HG02981 (cell line): ENCODE data around the gene IFNG-AS1.
A peak's percentile ranks its signal among the peaks of the same experiment; 100 is the strongest.

Experiments
- ATAC-seq: cut with Tn5 transposase; IDR thresholded peaks from one replicate; pipeline ENCODE4 v1.9.1; 2021; ENCODE audit warnings: mild to moderate bottlenecking, moderate library complexity; ENCODE audit not compliant: unreplicated experiment

IFNG-AS1 gene

GRCh38 chr12:68036642-68037041 lies 47.4 kb downstream of the IFNG-AS1 start:
- no peak for ATAC-seq

- no peak for ATAC-seq
Observed at GRCh38 chr12:68037616-68038255, 48.5 kb downstream of the IFNG-AS1 start.

- ATAC-seq, result no peak
Observed at GRCh38 chr12:68038650-68039049, 49.4 kb downstream of the IFNG-AS1 start.

GRCh38 chr12:68040450-68041075 lies 51.3 kb downstream of the IFNG-AS1 start:
- ATAC-seq, result peak; percentile 46

- peak; percentile 73 for ATAC-seq
Observed at GRCh38 chr12:68042212-68042699, 53.0 kb downstream of the IFNG-AS1 start.

- no peak for ATAC-seq
Observed at GRCh38 chr12:68043435-68043834, 54.2 kb downstream of the IFNG-AS1 start.

GRCh38 chr12:68048648-68049297 lies 59.5 kb downstream of the IFNG-AS1 start:
- ATAC-seq, result no peak

- no peak for ATAC-seq
Observed at GRCh38 chr12:68056300-68056699, 67.1 kb downstream of the IFNG-AS1 start.

GRCh38 chr12:68063900-68064590 lies 74.8 kb downstream of the IFNG-AS1 start:
- ATAC-seq, result no peak

- no peak for ATAC-seq
Observed at GRCh38 chr12:68065163-68065562, 75.9 kb downstream of the IFNG-AS1 start.

- no peak for ATAC-seq
Observed at GRCh38 chr12:68065687-68066086, 76.4 kb downstream of the IFNG-AS1 start.

GRCh38 chr12:68067762-68068376 lies 78.6 kb downstream of the IFNG-AS1 start:
- ATAC-seq, result no peak

GRCh38 chr12:68069275-68069674 lies 80.0 kb downstream of the IFNG-AS1 start:
- no peak for ATAC-seq
